ENCODE data around the gene ZNF213.

The ZNF213 gene

GRCh38 chr16:3134338-3135125 lies at the start of gene ZNF213:
TSS of gene ZNF213 (plus strand) at chr16:3135029. CDS start at chr16:3137281, 2,252 bp downstream.
- intact Hi-C loops (cut with DNase I) = no loop called here
- DNase-seq = peak; percentile 91 to 98 (median 96)

GRCh38 chr16:3085868-3086595 lies 48.8 kb upstream of the ZNF213 start:
- no peak for DNase-seq

GRCh38 chr16:3086596-3087242 lies 48.1 kb upstream of the ZNF213 start:
- intact Hi-C loops (cut with DNase I) = no loop called here
- DNase-seq = no peak

More at GRCh38 chr16:3085868-3086595, 48.8 kb upstream of the ZNF213 start:
- intact Hi-C loops (cut with DNase I) = no loop called here

GRCh38 chr16:3087243-3088235 lies 47.3 kb upstream of the ZNF213 start:
- intact Hi-C loops (cut with DNase I) = no loop called here
- DNase-seq = no peak

GRCh38 chr16:3088450-3088849 lies 46.4 kb upstream of the ZNF213 start:
- no peak for DNase-seq
- intact Hi-C loops (cut with DNase I) = no loop called here

- intact Hi-C loops (cut with DNase I) = no loop called here
- no peak for DNase-seq
Measured at GRCh38 chr16:3088925-3089716, 45.7 kb upstream of the ZNF213 start.

GRCh38 chr16:3089717-3090592 lies 44.9 kb upstream of the ZNF213 start:
- no peak for DNase-seq
- intact Hi-C loops (cut with DNase I) = no loop called here

- no peak for DNase-seq
- intact Hi-C loops (cut with DNase I) = no loop called here
Measured at GRCh38 chr16:3091551-3091950, 43.3 kb upstream of the ZNF213 start.

- intact Hi-C loops (cut with DNase I) = no loop called here
- DNase-seq = no peak
Measured at GRCh38 chr16:3092501-3092941, 42.3 kb upstream of the ZNF213 start.

- DNase-seq = peak in 6 of 42 donors; percentile 17 to 55 (median 26)
- intact Hi-C loops (cut with DNase I) = no loop called here
Measured at GRCh38 chr16:3094289-3095027, 40.4 kb upstream of the ZNF213 start.

GRCh38 chr16:3095869-3096268 lies 39.0 kb upstream of the ZNF213 start:
- DNase-seq = peak in 1 of 42 donors; percentile 11
- intact Hi-C loops (cut with DNase I) = no loop called here

GRCh38 chr16:3096362-3096761 lies 38.5 kb upstream of the ZNF213 start:
- DNase-seq = no peak
- intact Hi-C loops (cut with DNase I) = no loop called here

GRCh38 chr16:3097266-3097665 lies 37.6 kb upstream of the ZNF213 start:
- DNase-seq = no peak
- intact Hi-C loops (cut with DNase I) = no loop called here

GRCh38 chr16:3098459-3099394 lies 36.1 kb upstream of the ZNF213 start, which contains the start of gene ZSCAN10:
TSS of gene ZSCAN10 (minus strand) at chr16:3099294. CDS start at chr16:3092937, 6,357 bp downstream.
- DNase-seq = no peak
- intact Hi-C loops (cut with DNase I) = no loop called here

- no peak for DNase-seq
- intact Hi-C loops (cut with DNase I) = no loop called here
Measured at GRCh38 chr16:3099395-3099731, 35.5 kb upstream of the ZNF213 start.

Measured in head of caudate nucleus (tissue), 42 donors.